SU-DHL-6 (cell line): ENCODE data around the gene ST8SIA4.

Source experiments
- CTCF ChIP-seq: fragments of 200-600 bp; sonication (generic); IDR thresholded peaks from one replicate; pipeline ENCODE4 v1.5.1; 2017; ENCODE audit warnings: antibody characterized with exemption, mild to moderate bottlenecking, low read length, moderate library complexity; ENCODE audit not compliant: insufficient read depth, poor library complexity, severe bottlenecking
- EZH2phosphoT487 ChIP-seq: fragments of 200-600 bp; sonication (generic), shearing (Covaris generic); conservative IDR thresholded peaks from 2 replicates; pipeline ENCODE4 v1.6.1; 2018; ENCODE audit warnings: mild to moderate bottlenecking, antibody characterized with exemption, low read length, moderate library complexity, mixed read lengths

- TF ChIP-seq CTCF (no peak), EZH2phosphoT487 (no peak)
These were observed 105.2 kb downstream of the ST8SIA4 start for GRCh38 chr5:100797861-100798260.
